HEK293T (cell line): Measurements from ENCODE around the gene NKAIN2.
"Not testable (repeated sequence)": the region's sequence is repeated elsewhere in the genome, so short reads cannot be mapped to it uniquely, and the experiment has no call there.

Source experiments
- CTCF ChIA-PET: fragments of 350-600 bp; formaldehyde crosslinking; extraction: SDS; loops from one replicate; lab custom pipeline; 2021; ENCODE audit warnings: antibody characterized with exemption, inconsistent platforms; lab: Yijun Ruan, JAX
- POLR2A ChIA-PET: fragments of 350-600 bp; formaldehyde crosslinking; extraction: SDS; loops from one replicate; lab custom pipeline; 2020; ENCODE audit warnings: antibody characterized with exemption, inconsistent platforms; lab: Yijun Ruan, JAX
- DNase-seq: peaks from one replicate; pipeline ENCODE4 v3.0.0; 2012; ENCODE audit warnings: mixed read lengths; ENCODE audit errors: extremely low spot score
- ARNT ChIP-seq: fragments of 450-650 bp; IDR thresholded peaks from 2 replicates; pipeline ENCODE4 v1.6.1; 2017; ENCODE audit warnings: mild to moderate bottlenecking
- BHLHE40 ChIP-seq: fragments of 450-650 bp; IDR thresholded peaks from 2 replicates; pipeline ENCODE4 v1.6.1; 2016; ENCODE audit warnings: mild to moderate bottlenecking, moderate library complexity, borderline replicate concordance
- CTBP1 ChIP-seq: fragments of 450-650 bp; IDR thresholded peaks from 2 replicates; pipeline ENCODE4 v1.6.1; 2016; ENCODE audit warnings: borderline replicate concordance
- ELF4 ChIP-seq: fragments of 450-650 bp; IDR thresholded peaks from 2 replicates; pipeline ENCODE4 v1.6.1; 2017; ENCODE audit warnings: antibody characterized with exemption
- FOXA1 ChIP-seq: fragments of 450-650 bp; IDR thresholded peaks from 2 replicates; pipeline ENCODE4 v1.6.1; 2016; ENCODE audit warnings: mild to moderate bottlenecking
- FOXK2 ChIP-seq: fragments of 450-650 bp; IDR thresholded peaks from 2 replicates; pipeline ENCODE4 v1.6.1; 2016; ENCODE audit warnings: mild to moderate bottlenecking
- FOXM1 ChIP-seq: fragments of 450-650 bp; IDR thresholded peaks from 2 replicates; pipeline ENCODE4 v1.6.1; 2017; ENCODE audit warnings: mild to moderate bottlenecking, borderline replicate concordance
- HDGF ChIP-seq: fragments of 450-650 bp; IDR thresholded peaks from 2 replicates; pipeline ENCODE4 v1.6.1; 2017; ENCODE audit warnings: antibody characterized with exemption, borderline replicate concordance
- L3MBTL2 ChIP-seq: fragments of 450-650 bp; conservative IDR thresholded peaks from 2 replicates; pipeline ENCODE4 v1.6.1; 2016; ENCODE audit warnings: mild to moderate bottlenecking
- LEF1 ChIP-seq: fragments of 450-650 bp; IDR thresholded peaks from 2 replicates; pipeline ENCODE4 v1.6.1; 2017; ENCODE audit warnings: mild to moderate bottlenecking, borderline replicate concordance
- NFRKB ChIP-seq: fragments of 450-650 bp; IDR thresholded peaks from 2 replicates; pipeline ENCODE4 v1.6.1; 2016; ENCODE audit warnings: mild to moderate bottlenecking, moderate library complexity
- PKNOX1 ChIP-seq: fragments of 450-650 bp; IDR thresholded peaks from 2 replicates; pipeline ENCODE4 v1.6.1; 2016
- SP1 ChIP-seq: fragments of 450-650 bp; IDR thresholded peaks from 2 replicates; pipeline ENCODE4 v1.6.1; 2017
- SUZ12 ChIP-seq: fragments of 450-650 bp; IDR thresholded peaks from 2 replicates; pipeline ENCODE4 v1.6.1; 2016; ENCODE audit warnings: mild to moderate bottlenecking
- TARDBP ChIP-seq: fragments of 450-650 bp; IDR thresholded peaks from 2 replicates; pipeline ENCODE4 v1.6.1; 2016
- ZNF384 ChIP-seq: fragments of 450-650 bp; IDR thresholded peaks from 2 replicates; pipeline ENCODE4 v1.6.1; 2016

The NKAIN2 gene

GRCh38 chr6:124560873-124561567 lies 757.4 kb downstream of the NKAIN2 start:
- ChIA-PET POLR2A (no interaction called here), CTCF (no interaction called here)
- TF ChIP-seq TARDBP (no peak), NFRKB (no peak), FOXA1 (no peak)
- DNase-seq, result no peak

GRCh38 chr6:124561635-124562130 lies 758.0 kb downstream of the NKAIN2 start:
- TF ChIP-seq FOXM1, result no peak
- no peak for TF ChIP-seq BHLHE40
- no peak for TF ChIP-seq PKNOX1
- TF ChIP-seq LEF1, result no peak
- TF ChIP-seq ZNF384, result no peak
- no peak for TF ChIP-seq SUZ12
- TF ChIP-seq ARNT, result no peak
- TF ChIP-seq HDGF, result no peak
- TF ChIP-seq NFRKB, result no peak
- no peak for TF ChIP-seq SP1
- TF ChIP-seq FOXA1, result no peak
- TF ChIP-seq CTBP1, result no peak
- TF ChIP-seq ELF4, result no peak
- ChIA-PET POLR2A (no interaction called here), CTCF (no interaction called here)
- no peak for DNase-seq

GRCh38 chr6:124564125-124564524 lies 760.5 kb downstream of the NKAIN2 start:
- CTCF ChIA-PET, result interaction anchor here (0.7 kb wide), 1 partner anchor 22 kb away, joined by 3 read pairs; no protein-coding TSS in a partner anchor
- DNase-seq, POLR2A ChIA-PET: not testable (repeated sequence)

- ChIA-PET POLR2A (no interaction called here), CTCF (no interaction called here)
- no peak for TF ChIP-seq ZNF384
- TF ChIP-seq CTBP1, result no peak
- TF ChIP-seq FOXA1, result no peak
- no peak for TF ChIP-seq PKNOX1
- TF ChIP-seq ARNT, result no peak
- no peak for TF ChIP-seq SP1
- no peak for DNase-seq
Measured at GRCh38 chr6:124567401-124567800, 763.7 kb downstream of the NKAIN2 start.

- TF ChIP-seq FOXA1 (no peak), L3MBTL2 (no peak), ELF4 (no peak), NFRKB (no peak), FOXM1 (no peak), TARDBP (no peak), FOXK2 (no peak), LEF1 (no peak), HDGF (no peak), CTBP1 (no peak), BHLHE40 (no peak), ZNF384 (no peak), ARNT (no peak), PKNOX1 (no peak), SUZ12 (no peak), SP1 (no peak)
- ChIA-PET CTCF (interaction anchor here (0.6 kb wide), 1 partner anchor 133 kb away, joined by 6 read pairs; no protein-coding TSS in a partner anchor), POLR2A (no interaction called here)
- DNase-seq, result no peak
Measured at GRCh38 chr6:124573953-124574352, 770.3 kb downstream of the NKAIN2 start.

- TF ChIP-seq PKNOX1 (no peak), NFRKB (no peak), ELF4 (no peak), HDGF (no peak), SUZ12 (no peak), BHLHE40 (no peak), TARDBP (no peak), FOXA1 (no peak)
- CTCF ChIA-PET, result no interaction called here
- POLR2A ChIA-PET, result no interaction called here
- no peak for DNase-seq
Measured at GRCh38 chr6:124577734-124578281, 774.1 kb downstream of the NKAIN2 start.
